ENCODE measurements around the gene TNKS2. TPM values are rescaled to one million over a fixed set of nuclear protein-coding genes. Genes with fewer than 3 reads are reported as not detected.

Gene TNKS2
- total and polyA plus RNA-seq, 2 donors (not counting 1 experiment from before 2014, with no cell fraction given), result 17.5 to 45.8 TPM

DNA sequence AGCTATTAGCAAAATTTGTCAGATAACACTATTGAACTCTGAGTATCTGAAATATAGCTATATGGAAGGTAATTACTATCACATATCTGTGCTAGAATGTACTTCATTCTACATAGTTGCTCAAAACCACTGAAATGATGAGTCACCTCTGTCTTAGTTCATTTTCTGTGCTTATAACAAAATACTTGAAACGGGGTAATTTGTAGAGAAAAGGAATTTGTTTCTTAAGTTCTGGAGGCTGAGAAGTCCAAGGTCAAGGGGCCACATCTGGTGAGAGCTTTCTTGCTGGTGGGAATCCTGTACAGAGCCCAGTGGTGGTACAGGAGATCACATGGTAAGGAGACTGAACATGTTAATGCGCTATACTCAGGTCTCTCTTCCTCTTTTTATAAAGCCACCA lies 41.9 kb upstream of the TNKS2 start:
- H3K9me3 Mint-ChIP-seq (ENCODE audit: insufficient read depth), result no peaks in the 10 kb centered on the region
- 100% methylated on average over 1 of the region's 2 CpGs for WGBS (ENCODE audit: insufficient coverage)
- H4K20me1 ChIP-seq (ENCODE audit: control insufficient read depth, insufficient read depth, low read length, poor library complexity, severe bottlenecking), result no peaks in the 10 kb centered on the region
- ATAC-seq (ENCODE audit: low read depth), result no peak
- H3K4me2 ChIP-seq (replicated peaks; ENCODE audit: low read depth, low read length, poor library complexity, severe bottlenecking), result no peak overlapping the region
- intact Hi-C loops (cut with micrococcal nuclease), result loop anchor here (5.0 kb wide), 1 partner anchor 76 kb away; no protein-coding TSS in a partner anchor
- no peak overlapping the region for H3K27ac Mint-ChIP-seq
- no peaks in the 10 kb centered on the region for H3K4me1 ChIP-seq (ENCODE audit: control insufficient read depth in 2 of 2, insufficient read depth in 2 of 2, low read length in 2 of 2)
- no peak overlapping the region for H3K4me3 ChIP-seq (ENCODE audit: control extremely low read depth in 1 of 5, extremely low read depth in 1 of 5, insufficient read depth in 1 of 5, low read depth in 2 of 5, low read length in 4 of 5)
- H3K36me3 ChIP-seq (replicated peaks in 1 of 2; ENCODE audit: control extremely low read depth in 1 of 2, control insufficient read depth in 1 of 2, extremely low read depth in 1 of 2, insufficient read depth in 2 of 2, low read length in 1 of 2), result no peaks in the 10 kb centered on the region
- POLR2A ChIA-PET, result no interaction called here
- CTCF ChIA-PET, result interaction anchor here (1.1 to 6.6 kb wide), 2 partner anchors 156 to 458 kb away, joined by 3 to 90 read pairs; no protein-coding TSS in a partner anchor
- H3K9me3 ChIP-seq (ENCODE audit: control extremely low read depth in 1 of 3, control insufficient read depth in 2 of 3, insufficient read depth in 1 of 3, low read length in 2 of 3), result no peaks in the 10 kb centered on the region
- H3K27ac ChIP-seq (ENCODE audit: low read length in 2 of 2), result no peak overlapping the region
- TF ChIP-seq EZH2 (IDR thresholded peaks at IDR 0.05; ENCODE audit: borderline replicate concordance, insufficient read depth, low read depth, low read length, poor library complexity, severe bottlenecking), result no peak
- no peak for TF ChIP-seq CTCF (IDR thresholded peaks at IDR 0.05)
- H3K9ac ChIP-seq (ENCODE audit: low read length), result no peak overlapping the region
- peaks cover 27% of the 10 kb centered on the region for H3K27me3 Mint-ChIP-seq
- no peak for DNase-seq
- H3K79me2 ChIP-seq (ENCODE audit: control insufficient read depth, insufficient read depth, low read length), result no peaks in the 10 kb centered on the region
- H3K27me3 ChIP-seq (replicated peaks in 1 of 4; ENCODE audit: control extremely low read depth in 1 of 4, control insufficient read depth in 3 of 4, insufficient read depth in 4 of 4, low read length in 3 of 4), result peaks cover 0 to 6% (median 2%) of the 10 kb centered on the region in 4 experiments
- no peaks in the 10 kb centered on the region for H3K4me1 Mint-ChIP-seq
- no peak overlapping the region for H2AFZ ChIP-seq (ENCODE audit: insufficient read depth, low read depth, low read length, poor library complexity, severe bottlenecking)
- no peak overlapping the region for H3K4me3 Mint-ChIP-seq

DNA sequence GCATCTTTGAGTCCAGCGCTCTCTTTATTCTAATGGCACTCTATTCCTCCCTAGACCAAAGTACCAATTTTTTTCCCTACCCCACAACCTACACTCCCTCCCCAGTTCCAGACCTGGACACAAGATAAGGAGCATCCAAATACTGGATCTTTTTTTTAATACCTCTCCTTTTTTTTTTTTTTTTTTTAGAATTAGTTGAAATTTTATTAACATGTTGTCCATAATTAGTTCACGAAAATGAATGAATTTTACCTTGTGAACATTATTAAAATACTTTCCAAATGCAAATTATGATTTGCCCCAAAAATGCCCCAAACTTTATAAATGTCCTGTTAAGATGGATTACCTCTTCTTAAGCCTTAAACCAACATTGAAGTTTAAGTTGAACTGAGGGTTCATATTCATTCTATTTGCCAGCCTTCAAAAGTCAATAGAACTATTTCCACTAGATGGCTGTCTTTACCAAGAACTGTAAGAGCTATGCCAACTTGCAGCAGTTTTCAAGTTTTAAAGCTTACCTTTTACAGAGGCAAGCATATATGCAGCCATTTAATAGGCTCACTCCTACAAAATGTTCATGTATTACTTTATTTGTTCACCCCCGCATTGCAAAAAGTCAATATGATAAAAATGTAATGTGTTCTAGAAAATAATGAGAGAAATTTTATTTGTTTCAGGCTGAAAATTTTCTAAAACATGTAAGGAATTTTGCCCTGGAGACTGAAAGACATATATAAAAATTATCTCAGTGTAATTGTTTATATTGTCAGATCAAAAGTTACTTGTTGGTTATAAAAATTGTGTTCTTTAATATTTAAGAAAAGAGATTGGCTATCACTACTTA lies 39.7 kb upstream of the TNKS2 start:
- POLR2A ChIA-PET, result no interaction called here

More for the DNA sequence above, 39.7 kb upstream of the TNKS2 start:
- no peaks in the 10 kb centered on the region for H3K4me1 Mint-ChIP-seq
- Histone ChIP-seq H3K4me2 (replicated peaks; ENCODE audit: low read depth, low read length, poor library complexity, severe bottlenecking) (no peak overlapping the region), H3K9me3 (ENCODE audit: control extremely low read depth in 1 of 3, control insufficient read depth in 2 of 3, insufficient read depth in 1 of 3, low read length in 2 of 3) (no peaks in the 10 kb centered on the region), H3K27me3 (replicated peaks in 1 of 4; ENCODE audit: control extremely low read depth in 1 of 4, control insufficient read depth in 3 of 4, insufficient read depth in 4 of 4, low read length in 3 of 4) (peaks cover 0 to 6% (median 2%) of the 10 kb centered on the region in 4 experiments), H2AFZ (ENCODE audit: insufficient read depth, low read depth, low read length, poor library complexity, severe bottlenecking) (no peak overlapping the region), H3K36me3 (replicated peaks in 1 of 2; ENCODE audit: control extremely low read depth in 1 of 2, control insufficient read depth in 1 of 2, extremely low read depth in 1 of 2, insufficient read depth in 2 of 2, low read length in 1 of 2) (no peaks in the 10 kb centered on the region), H3K27ac (ENCODE audit: low read length in 2 of 2) (no peak overlapping the region), H3K4me1 (ENCODE audit: control insufficient read depth in 2 of 2, insufficient read depth in 2 of 2, low read length in 2 of 2) (no peaks in the 10 kb centered on the region), H4K20me1 (ENCODE audit: control insufficient read depth, insufficient read depth, low read length, poor library complexity, severe bottlenecking) (no peaks in the 10 kb centered on the region), H3K79me2 (ENCODE audit: control insufficient read depth, insufficient read depth, low read length) (no peaks in the 10 kb centered on the region), H3K9ac (ENCODE audit: low read length) (no peak overlapping the region), H3K4me3 (ENCODE audit: control extremely low read depth in 1 of 5, extremely low read depth in 1 of 5, insufficient read depth in 1 of 5, low read depth in 2 of 5, low read length in 4 of 5) (no peak overlapping the region)
- WGBS (ENCODE audit: insufficient coverage), result 100% methylated on average over 1 of the region's 3 CpGs
- peak; percentile 67 for DNase-seq
- intact Hi-C loops (cut with micrococcal nuclease), result loop anchor here (1.0 to 5.0 kb wide), 3 partner anchors 40 to 155 kb away; partner anchors contain the start of gene TNKS2
- no peak overlapping the region for H3K4me3 Mint-ChIP-seq
- ATAC-seq (ENCODE audit: low read depth), result peak; percentile 47
- peaks cover 39% of the 10 kb centered on the region for H3K27me3 Mint-ChIP-seq
- no peak for TF ChIP-seq EZH2 (IDR thresholded peaks at IDR 0.05; ENCODE audit: borderline replicate concordance, insufficient read depth, low read depth, low read length, poor library complexity, severe bottlenecking)
- peak; percentile 79 for TF ChIP-seq CTCF (IDR thresholded peaks at IDR 0.05)
- no peaks in the 10 kb centered on the region for H3K9me3 Mint-ChIP-seq (ENCODE audit: insufficient read depth)
- CTCF ChIA-PET, result interaction anchor here (0.6 to 6.6 kb wide), 29 partner anchors 10 to 1922 kb away, joined by 3 to 90 read pairs (median 4); partner anchors contain the start of genes BTAF1, FGFBP3 and TNKS2
- H3K27ac Mint-ChIP-seq, result no peak overlapping the region

Measured in B cell (primary cell).